Caco-2 (cell line): ENCODE measurements around the gene ADD2. TPM values are rescaled to one million over a fixed set of nuclear protein-coding genes. Genes with fewer than 3 reads are reported as not detected.

Experiments
- BruUV-seq: library from RNA; stranded (reverse); fragments of 400-500 nt; replicated peaks from 2 replicates; lab custom pipeline; 2021; lab: Mats Ljungman, UMichigan
- CTCF ChIA-PET: fragments of 300-600 bp; sonication (Branson Sonifier 250); formaldehyde crosslinking; loops from one replicate; lab custom pipeline; 2022; ENCODE audit warnings: antibody characterized with exemption; lab: Charles Lee
- POLR2A ChIA-PET: fragments of 300-600 bp; sonication (Branson Sonifier 250); formaldehyde crosslinking; loops from one replicate; lab custom pipeline; 2022; ENCODE audit warnings: antibody characterized with exemption; lab: Charles Lee
- DNase-seq, 2 experiments: peaks; one replicate each; pipeline versions ENCODE4 v3.0.0 to v3.0.0-alpha.2; 2020 to 2022
- H3K27me3 ChIP-seq: replicated peaks from 2 replicates; pipeline ENCODE4 v1.6.0; 2011; ENCODE audit warnings: low read length; ENCODE audit not compliant: control insufficient read depth, insufficient read depth
- H3K36me3 ChIP-seq: 2 replicates; pipeline ENCODE4 v1.5.1; 2011; ENCODE audit warnings: low read length; ENCODE audit not compliant: control insufficient read depth, insufficient read depth
- H3K4me1 ChIP-seq: fragments of 250-450 bp; sonication (Bioruptor Pico); 2 replicates; pipeline ENCODE4 v1.5.1; 2020; ENCODE audit warnings: mild to moderate bottlenecking
- H3K4me3 ChIP-seq: 2 replicates; pipeline ENCODE4 v1.5.1; 2011; ENCODE audit warnings: low read depth, mild to moderate bottlenecking, control low read depth, low read length
- H3K9me3 ChIP-seq: fragments of 250-450 bp; sonication (Bioruptor Pico); 2 replicates; pipeline ENCODE4 v1.5.1; 2020; ENCODE audit warnings: mild to moderate bottlenecking, moderate library complexity
- H3K27ac Mint-ChIP-seq: one replicate; pipeline ENCODE4 v1.8.0; 2022; ENCODE audit warnings: mixed read lengths; ENCODE audit not compliant: unreplicated experiment
- H3K27me3 Mint-ChIP-seq: one replicate; pipeline ENCODE4 v1.8.0; 2022; ENCODE audit warnings: mixed read lengths; ENCODE audit not compliant: insufficient read depth, unreplicated experiment
- H3K36me3 Mint-ChIP-seq: one replicate; pipeline ENCODE4 v1.8.0; 2022; ENCODE audit warnings: mild to moderate bottlenecking, mixed read lengths; ENCODE audit not compliant: insufficient read depth, unreplicated experiment
- H3K4me1 Mint-ChIP-seq: one replicate; pipeline ENCODE4 v1.8.0; 2022; ENCODE audit warnings: low read depth, mixed read lengths; ENCODE audit not compliant: unreplicated experiment
- H3K4me3 Mint-ChIP-seq: one replicate; pipeline ENCODE4 v1.8.0; 2022; ENCODE audit warnings: mild to moderate bottlenecking, moderate library complexity, mixed read lengths; ENCODE audit not compliant: unreplicated experiment
- H3K9me3 Mint-ChIP-seq: one replicate; pipeline ENCODE4 v1.8.0; 2022; ENCODE audit warnings: mixed read lengths; ENCODE audit not compliant: unreplicated experiment
- intact Hi-C: fragments of 100-400 bp; cut with micrococcal nuclease; formaldehyde crosslinking; loops from one replicate; pipeline ENCODE4 v1.10.0; 2022; ENCODE audit not compliant: unreplicated experiment
- total RNA-seq: library from RNA; stranded (reverse); gene quantifications from 2 replicates; pipeline ENCODE4 v1.2.3, GENCODE V29; 2022
- TF ChIP-seq, protein P1 (sequence below), 2 experiments: fragments of 200-600 bp in 1 of 2; IDR thresholded peaks; 1 replicate in 1 of 2; 2 replicates in 1 of 2; pipeline versions ENCODE4 v1.5.1 to v1.8.0; 2011 to 2022; ENCODE audit warnings: antibody characterized with exemption in 1 of 2, control low read depth in 1 of 2, inconsistent platforms in 1 of 2, low read depth in 1 of 2, low read length in 1 of 2, mild to moderate bottlenecking in 1 of 2, moderate library complexity in 1 of 2; ENCODE audit not compliant: insufficient read depth in 1 of 2, severe bottlenecking in 1 of 2, unreplicated experiment in 1 of 2

ADD2 gene
- total RNA-seq, 1 experiment from 2014 or later: not detected

DNA sequence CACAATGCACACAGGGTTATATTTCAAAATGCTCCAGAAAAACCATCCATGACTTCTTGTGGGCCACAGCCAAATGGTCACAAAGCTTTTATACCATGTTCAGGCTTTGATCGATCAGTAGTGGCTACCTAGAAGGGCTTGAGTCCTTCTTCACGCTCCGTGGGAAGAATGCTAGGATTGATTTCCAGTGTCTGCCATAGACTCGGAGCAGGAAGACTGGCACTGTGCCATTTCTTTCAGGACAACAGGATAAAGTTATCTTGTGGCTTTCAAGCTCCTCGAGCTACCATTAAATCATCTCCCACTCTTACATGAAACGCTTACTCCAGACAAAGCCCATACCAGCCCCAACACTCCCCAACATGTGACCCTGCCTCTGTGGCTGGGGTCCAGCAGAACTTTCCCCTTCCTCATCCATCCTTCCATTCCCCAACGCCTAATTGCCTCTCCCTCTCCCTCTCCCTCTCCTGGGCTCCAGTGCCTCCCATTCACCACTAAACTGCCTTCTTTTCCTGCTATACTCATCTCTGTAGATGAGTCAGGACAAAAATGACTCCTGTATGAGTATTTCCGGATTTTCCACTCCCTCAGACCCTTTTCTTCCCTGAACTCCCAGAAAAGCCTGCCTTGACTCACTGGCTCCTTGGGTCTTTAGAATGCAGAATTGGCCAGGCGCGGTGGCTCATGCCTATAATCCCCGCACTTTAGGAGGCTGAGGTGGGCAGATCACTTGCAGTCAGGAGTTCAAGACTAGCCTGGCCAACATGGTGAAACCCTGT lies 40.9 kb downstream of the ADD2 start:
- no peak overlapping the region for H3K4me3 Mint-ChIP-seq
- Histone ChIP-seq H3K36me3 (no peaks in the 10 kb centered on the region), H3K9me3 (no peaks in the 10 kb centered on the region), H3K4me1 (no peaks in the 10 kb centered on the region), H3K4me3 (no peak overlapping the region), H3K27me3 (no peaks in the 10 kb centered on the region)
- no TSS peak for BruUV-seq
- intact Hi-C loops: no loop called here
- no peaks in the 10 kb centered on the region for H3K9me3 Mint-ChIP-seq
- no peak overlapping the region for H3K27ac Mint-ChIP-seq
- no peak for DNase-seq
- H3K27me3 Mint-ChIP-seq: peaks cover 6% of the 10 kb centered on the region
- ChIA-PET CTCF (no interaction called here), POLR2A (no interaction called here)
- no peaks in the 10 kb centered on the region for H3K4me1 Mint-ChIP-seq
- no peaks in the 10 kb centered on the region for H3K36me3 Mint-ChIP-seq
- TF ChIP-seq, protein P1, sequence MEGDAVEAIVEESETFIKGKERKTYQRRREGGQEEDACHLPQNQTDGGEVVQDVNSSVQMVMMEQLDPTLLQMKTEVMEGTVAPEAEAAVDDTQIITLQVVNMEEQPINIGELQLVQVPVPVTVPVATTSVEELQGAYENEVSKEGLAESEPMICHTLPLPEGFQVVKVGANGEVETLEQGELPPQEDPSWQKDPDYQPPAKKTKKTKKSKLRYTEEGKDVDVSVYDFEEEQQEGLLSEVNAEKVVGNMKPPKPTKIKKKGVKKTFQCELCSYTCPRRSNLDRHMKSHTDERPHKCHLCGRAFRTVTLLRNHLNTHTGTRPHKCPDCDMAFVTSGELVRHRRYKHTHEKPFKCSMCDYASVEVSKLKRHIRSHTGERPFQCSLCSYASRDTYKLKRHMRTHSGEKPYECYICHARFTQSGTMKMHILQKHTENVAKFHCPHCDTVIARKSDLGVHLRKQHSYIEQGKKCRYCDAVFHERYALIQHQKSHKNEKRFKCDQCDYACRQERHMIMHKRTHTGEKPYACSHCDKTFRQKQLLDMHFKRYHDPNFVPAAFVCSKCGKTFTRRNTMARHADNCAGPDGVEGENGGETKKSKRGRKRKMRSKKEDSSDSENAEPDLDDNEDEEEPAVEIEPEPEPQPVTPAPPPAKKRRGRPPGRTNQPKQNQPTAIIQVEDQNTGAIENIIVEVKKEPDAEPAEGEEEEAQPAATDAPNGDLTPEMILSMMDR (IDR thresholded peaks at IDR 0.05; ENCODE audit: insufficient read depth in 1 of 2, low read depth in 1 of 2, low read length in 1 of 2, severe bottlenecking in 1 of 2, unreplicated experiment in 1 of 2): no peak

DNA sequence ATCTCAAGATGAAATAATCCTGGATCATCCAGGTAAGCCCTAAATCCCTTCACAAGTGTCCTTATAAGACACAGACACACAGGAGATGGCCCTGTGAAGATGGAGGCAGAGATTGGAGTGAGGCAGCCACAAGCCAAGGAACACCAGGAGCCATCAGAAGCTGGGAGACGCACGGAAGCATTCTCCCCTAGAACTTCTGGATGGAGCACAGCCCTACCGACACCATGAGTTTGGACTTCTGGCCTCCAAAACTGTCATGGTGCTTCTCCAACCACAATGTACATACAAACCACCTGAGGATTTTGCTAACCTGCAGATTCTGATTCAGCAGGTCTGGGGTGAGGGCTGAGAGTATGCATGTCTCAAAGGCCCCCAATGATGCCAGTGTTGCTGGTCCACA lies 42.5 kb downstream of the ADD2 start:
- Mint-ChIP-seq H3K27ac (no peak overlapping the region), H3K4me3 (no peak overlapping the region), H3K9me3 (no peaks in the 10 kb centered on the region), H3K27me3 (peaks cover 6% of the 10 kb centered on the region), H3K36me3 (no peaks in the 10 kb centered on the region), H3K4me1 (no peaks in the 10 kb centered on the region)
- TF ChIP-seq, protein P1 (IDR thresholded peaks at IDR 0.05; ENCODE audit: insufficient read depth in 1 of 2, low read depth in 1 of 2, low read length in 1 of 2, severe bottlenecking in 1 of 2, unreplicated experiment in 1 of 2): no peak
- ChIA-PET CTCF (interaction anchor here (0.7 kb wide), 1 partner anchor 150 kb away, joined by 8 read pairs; no protein-coding TSS in a partner anchor), POLR2A (no interaction called here)
- Histone ChIP-seq H3K4me1 (no peaks in the 10 kb centered on the region), H3K9me3 (no peaks in the 10 kb centered on the region), H3K27me3 (no peaks in the 10 kb centered on the region), H3K36me3 (no peaks in the 10 kb centered on the region), H3K4me3 (no peak overlapping the region)
- BruUV-seq: no TSS peak
- no peak for DNase-seq
- intact Hi-C loops: no loop called here

DNA sequence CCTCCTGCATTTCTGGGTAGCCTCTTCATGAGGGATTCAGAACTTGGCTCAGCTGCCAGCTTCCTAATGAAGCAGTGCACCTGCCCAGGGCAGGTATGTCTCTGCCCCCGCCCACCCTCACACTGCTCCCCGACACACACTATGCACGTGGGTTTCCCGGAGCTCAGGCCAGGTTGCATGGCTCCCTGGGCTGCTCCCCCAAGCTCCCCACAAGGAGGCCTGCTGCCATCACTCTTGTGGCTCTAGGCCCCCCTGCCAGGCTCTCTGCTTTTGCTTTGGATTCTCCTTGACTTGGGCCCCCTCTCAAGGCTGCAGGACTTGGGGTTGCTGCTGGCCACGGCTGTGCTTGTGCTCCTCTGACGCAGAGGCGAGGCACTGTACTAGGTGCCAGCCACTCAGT lies 43.6 kb downstream of the ADD2 start:
- intact Hi-C loops: no loop called here
- Mint-ChIP-seq H3K9me3 (no peaks in the 10 kb centered on the region), H3K4me3 (no peak overlapping the region), H3K27me3 (peaks cover 8% of the 10 kb centered on the region), H3K27ac (no peak overlapping the region), H3K4me1 (no peaks in the 10 kb centered on the region), H3K36me3 (no peaks in the 10 kb centered on the region)
- ChIA-PET POLR2A (no interaction called here), CTCF (no interaction called here)
- H3K9me3 ChIP-seq: no peaks in the 10 kb centered on the region
- H3K4me1 ChIP-seq: no peaks in the 10 kb centered on the region
- TF ChIP-seq, protein P1 (IDR thresholded peaks at IDR 0.05; ENCODE audit: insufficient read depth in 1 of 2, low read depth in 1 of 2, low read length in 1 of 2, severe bottlenecking in 1 of 2, unreplicated experiment in 1 of 2): no peak
- no TSS peak for BruUV-seq
- DNase-seq: no peak
- no peaks in the 10 kb centered on the region for H3K36me3 ChIP-seq
- no peak overlapping the region for H3K4me3 ChIP-seq
- H3K27me3 ChIP-seq: no peaks in the 10 kb centered on the region
